HG03039 (cell line): ENCODE data around the gene SLC17A2.
"Not testable (repeated sequence)": the region's sequence is repeated elsewhere in the genome, so short reads cannot be mapped to it uniquely, and the experiment has no call there.

ENCODE experiments used
- ATAC-seq: cut with Tn5 transposase; IDR thresholded peaks from one replicate; pipeline ENCODE4 v1.9.1; 2021; ENCODE audit warnings: mild to moderate bottlenecking, moderate library complexity; ENCODE audit not compliant: unreplicated experiment

The SLC17A2 gene

DNA sequence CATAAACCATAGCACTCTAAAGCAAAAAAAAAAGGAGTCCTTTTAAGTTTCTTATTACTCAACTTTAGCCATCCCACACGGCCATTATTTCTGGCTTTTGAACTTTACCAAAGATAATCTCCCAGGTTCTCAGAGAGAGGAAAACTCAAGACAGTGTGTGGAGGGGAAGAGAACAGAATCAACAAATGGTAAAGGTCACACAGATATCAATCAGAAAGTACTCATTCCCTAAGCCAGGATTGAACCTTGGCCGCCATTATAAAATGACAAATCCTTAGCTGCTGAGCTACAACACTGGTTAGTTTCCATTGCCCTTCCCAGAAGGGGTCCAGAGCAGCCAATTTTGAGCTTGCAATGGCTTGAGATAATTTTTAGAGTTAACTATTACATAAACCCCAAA, 22.0 kb upstream of the SLC17A2 start:
- ATAC-seq = no peak

DNA sequence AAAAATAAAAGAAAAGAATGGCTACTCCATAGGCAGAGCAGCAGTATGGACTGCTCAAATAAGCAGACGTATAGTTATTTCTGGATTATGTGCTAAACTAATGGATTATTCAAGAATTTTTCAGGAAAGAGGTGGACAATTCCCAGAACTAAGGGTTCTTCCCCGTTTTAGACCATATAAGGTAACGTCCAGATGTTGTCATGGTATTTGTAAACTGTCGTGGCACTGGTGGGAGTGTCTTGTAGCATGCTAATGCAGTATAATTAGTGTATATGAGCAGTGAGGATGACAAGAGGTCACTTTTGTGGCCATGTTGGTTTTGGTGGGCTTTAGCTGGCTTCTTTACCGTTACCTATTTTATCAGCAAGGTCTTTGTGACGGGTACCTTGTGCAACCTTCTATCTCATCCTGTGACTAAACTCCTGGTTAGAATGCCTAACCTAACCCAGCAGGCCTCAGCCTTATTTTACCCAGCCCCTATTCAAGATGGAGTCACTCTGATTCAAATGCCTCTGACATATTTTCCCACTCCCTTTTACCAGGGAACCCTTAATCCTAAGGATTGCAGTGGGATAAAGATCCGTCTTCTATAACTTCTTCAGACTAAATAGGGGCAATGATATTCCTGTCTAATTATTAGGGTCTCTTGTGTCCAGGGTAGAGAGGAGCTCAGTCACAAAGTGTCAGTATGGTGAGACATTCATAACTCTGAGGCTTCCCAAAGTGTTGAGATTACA, 21.0 kb upstream of the SLC17A2 start:
- no peak for ATAC-seq

DNA sequence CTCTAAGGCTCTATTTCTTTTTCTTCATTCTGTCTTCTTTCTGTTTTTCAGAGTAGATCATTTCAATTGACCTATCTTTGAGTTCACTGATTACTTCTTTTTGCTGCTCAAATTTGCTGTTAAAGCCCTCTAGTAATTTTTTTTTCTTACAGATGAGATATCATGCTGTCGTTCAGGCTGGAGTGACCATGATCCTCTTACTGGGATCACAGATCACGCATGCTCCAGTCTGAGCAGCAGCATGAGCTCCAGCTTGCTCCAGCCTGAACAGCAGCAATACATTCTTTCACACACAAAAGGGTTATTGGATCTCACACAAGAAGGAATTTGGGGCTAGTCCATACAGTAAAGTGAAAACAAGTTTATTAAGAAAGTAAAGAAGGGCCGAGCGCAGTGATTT, 19.8 kb upstream of the SLC17A2 start:
- ATAC-seq = no peak

DNA sequence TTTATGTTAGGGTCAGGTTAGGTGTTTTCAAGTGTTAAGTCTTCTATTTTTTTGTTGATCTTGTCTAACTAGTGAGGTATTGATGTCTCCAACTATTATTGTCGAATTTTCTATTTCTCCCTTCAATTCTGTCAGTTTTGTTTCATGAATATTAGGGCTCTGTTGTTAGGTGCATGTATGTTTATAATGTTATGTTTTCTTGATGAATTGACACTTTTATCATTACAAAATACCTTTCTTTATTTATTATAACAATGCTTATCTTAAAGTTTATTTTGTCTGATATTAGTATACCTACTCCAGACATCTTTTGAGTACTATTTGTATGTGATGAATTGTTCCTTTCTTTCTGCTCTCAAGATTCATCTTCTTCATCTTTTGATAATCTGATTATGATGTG, 19.2 kb upstream of the SLC17A2 start:
- ATAC-seq = no peak

DNA sequence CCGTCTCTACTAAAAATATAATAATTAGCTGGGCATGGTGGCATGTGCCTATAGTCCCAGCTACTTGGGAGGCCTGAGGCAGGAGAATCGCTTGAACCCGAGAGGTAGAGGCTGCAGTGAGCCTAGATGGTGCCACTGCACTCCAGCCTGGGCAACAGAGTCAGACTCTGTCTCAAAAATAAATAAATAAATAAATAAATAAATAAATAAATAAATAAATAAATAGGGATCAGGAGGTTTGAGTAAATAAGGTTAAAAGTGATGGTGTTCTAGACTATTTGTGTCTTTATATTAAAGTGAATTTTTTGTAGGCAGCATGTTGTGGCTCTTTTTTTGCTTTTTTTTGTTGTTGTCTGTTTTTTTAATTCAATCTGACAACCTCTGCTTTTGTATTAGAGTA, 17.0 kb upstream of the SLC17A2 start:
- not testable (repeated sequence) for ATAC-seq

DNA sequence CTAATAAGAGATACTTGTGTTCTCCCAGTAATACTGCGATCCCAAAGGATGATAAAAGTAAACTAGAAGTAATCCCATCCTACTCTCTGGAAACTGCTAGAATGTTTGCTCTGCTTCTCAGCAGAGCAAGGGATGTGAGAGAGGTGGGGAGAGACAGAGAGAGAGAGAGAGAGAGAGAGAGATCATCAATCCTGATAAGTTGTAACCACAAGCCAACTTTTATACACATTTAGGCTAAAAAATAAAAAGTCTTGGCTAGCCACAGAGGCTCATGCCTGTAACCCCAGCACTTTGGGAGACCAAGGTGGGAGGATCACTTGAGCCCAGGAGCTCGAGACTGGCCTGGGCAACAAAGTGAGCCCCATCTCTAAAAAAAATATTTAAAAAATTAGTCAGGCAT, 16.1 kb upstream of the SLC17A2 start:
- ATAC-seq = no peak

DNA sequence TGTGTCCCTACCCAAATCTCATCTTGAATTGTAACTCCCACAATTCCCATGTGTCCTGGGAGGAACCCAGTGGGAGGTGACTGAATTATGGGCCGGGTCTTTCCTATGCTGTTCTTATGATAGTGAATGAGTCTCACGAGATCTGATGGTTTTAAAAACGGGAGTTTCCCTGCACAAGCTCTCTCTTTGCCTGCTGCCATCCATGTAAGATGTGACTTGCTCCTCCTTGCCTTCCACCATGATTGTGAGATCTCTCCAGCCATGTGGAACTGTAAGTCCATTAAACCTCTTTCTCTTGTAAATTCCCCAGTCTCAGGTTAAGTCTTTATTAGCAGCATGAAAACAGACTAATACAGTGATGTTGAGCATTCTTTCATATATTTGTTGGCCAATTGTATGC, 15.2 kb upstream of the SLC17A2 start:
- ATAC-seq = not testable (repeated sequence)

DNA sequence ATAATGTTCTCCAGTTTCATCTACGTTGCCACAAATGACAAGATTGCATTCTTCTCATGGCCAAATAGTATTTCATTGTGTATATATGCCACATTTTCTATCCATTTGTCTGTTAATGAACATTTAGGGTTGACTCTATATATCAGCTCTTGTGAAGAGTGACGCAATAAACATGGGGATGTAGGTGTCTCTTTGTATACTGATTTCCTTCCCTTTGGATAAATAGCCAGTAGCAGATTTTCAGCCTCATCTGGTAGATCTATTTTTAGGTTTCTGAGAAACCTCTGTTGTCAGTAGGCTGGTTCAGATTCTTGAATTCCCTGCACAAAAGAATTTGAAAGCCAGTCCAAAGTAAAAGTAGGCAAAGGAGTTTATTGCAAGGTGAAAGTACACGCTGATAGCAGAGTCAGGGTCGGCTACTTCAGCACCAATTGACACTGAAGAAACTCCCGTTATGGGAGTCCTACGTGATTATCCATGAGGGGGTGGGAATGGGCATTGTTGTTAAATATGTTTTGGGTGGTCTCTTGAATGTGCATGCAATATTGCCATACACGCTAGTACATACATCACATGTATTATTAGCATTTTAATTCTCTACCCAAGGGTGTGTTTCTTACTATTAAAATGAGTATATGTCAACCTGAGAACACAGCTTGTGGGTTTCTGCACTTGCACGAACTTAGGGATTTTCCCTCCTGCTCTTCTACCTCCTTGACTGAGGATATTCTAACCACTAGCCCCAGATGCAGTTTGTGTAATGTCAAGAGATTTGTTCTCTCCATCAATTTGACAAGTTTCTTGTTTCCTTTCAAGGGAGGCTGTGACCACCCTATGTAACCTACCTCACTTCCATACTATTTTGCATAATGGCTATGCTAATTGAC, 14.4 kb upstream of the SLC17A2 start:
- peak; percentile 93 for ATAC-seq

DNA sequence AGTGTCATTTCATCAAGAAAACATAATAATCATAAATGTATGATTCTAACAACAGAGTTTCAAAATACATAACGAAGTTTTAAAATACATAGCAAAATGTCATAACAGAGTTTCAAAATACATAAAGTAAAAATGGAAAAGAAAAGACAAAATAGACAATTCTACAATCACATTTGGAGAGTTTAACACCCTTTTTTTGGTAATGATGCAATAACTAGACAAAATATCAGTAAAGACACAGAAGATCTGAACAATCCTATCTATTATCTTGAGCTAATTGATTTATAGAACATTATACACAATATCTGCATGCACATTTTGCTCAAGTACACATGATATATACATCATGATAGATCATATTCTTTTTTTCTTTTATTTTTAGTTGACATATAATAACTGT, 13.4 kb upstream of the SLC17A2 start:
- ATAC-seq = no peak

DNA sequence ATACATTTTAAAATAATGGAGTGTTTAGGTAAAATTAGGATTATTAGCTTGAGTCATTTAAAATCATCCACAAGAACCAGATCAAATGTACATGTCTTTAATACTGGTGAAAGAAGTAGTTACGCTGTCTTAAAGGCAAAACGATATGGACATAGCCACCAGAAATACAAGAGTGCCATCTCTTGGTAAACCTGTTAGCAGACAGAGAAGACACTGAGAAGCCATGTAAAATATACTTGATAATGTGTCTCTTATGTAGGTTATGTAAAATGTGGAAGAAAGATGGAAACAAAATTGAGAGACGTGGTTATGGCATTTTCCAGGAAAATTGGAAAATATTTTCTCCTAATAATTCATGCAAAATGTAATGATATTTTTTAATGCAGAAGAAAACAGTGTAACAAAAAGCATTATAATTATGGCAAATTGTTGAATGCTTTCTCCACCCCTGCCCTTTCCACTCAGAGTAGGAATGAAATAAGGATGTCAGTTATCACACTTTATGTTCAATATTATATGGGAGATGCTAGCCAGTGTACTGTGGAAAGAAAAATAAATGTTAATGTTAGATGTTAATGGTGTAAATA, 12.2 kb upstream of the SLC17A2 start:
- ATAC-seq = no peak

DNA sequence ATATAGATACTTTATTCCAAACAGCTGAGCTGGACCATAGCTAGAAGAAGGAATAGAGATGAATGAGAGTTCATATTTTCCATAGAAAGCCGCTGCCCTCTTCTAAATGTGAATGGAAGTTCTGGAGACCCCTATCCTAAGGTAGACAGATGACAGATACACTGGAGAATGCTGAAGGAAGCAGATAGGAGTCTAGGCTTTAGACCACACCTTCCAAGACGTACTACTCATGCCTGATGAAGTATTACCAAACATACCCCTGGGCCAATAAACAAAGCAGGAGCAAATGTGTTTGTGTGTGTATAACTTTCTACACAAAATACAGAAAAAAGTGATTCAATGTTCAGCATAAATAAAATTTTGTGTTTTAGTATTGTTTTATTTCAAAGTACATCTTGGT, 9.1 kb upstream of the SLC17A2 start:
- no peak for ATAC-seq

DNA sequence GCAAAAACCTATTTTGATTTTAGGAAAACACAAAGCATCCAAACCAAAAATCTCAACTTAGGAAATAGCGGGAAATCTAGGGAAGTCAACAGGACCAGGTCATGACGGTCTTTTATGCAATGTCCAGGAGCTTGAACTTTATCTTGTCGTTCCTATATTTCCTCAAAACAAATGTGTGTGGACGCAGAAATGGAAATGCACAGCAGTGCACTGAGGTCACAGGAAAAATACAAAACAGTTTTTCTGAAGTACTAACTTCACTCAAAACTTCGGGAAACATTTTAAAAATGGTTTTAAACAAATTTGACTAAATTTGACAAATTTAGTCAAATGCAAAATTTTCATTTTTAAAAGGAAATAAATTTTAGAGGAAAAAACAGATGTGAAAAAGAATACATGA, 5.5 kb upstream of the SLC17A2 start:
- no peak for ATAC-seq

DNA sequence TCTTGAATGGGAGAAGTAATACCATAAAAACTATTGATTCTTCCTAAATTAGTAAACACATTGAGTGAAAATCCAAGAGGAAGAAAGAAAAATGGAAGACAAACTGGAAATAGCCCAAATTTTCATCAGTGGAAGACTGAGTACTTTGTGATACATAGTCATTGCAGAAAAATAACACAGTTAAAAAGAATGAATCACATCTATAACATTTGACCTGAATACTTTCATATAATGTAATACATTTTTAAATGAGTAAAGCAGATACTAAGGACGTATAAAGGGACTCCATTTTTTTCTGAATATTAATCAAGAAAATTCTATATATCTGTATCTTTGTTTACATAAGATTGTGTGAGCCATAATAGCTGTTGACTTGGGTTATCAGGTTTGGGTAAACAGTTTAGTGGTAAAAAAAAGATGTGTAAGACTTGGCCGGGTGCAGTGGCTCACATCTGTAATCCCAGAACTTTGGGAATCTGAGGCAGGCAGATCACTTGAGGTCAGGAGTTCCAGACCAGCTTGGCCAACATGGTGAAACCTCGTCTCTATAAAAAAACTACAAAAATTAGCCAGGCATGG, 4.3 kb upstream of the SLC17A2 start:
- ATAC-seq = no peak

DNA sequence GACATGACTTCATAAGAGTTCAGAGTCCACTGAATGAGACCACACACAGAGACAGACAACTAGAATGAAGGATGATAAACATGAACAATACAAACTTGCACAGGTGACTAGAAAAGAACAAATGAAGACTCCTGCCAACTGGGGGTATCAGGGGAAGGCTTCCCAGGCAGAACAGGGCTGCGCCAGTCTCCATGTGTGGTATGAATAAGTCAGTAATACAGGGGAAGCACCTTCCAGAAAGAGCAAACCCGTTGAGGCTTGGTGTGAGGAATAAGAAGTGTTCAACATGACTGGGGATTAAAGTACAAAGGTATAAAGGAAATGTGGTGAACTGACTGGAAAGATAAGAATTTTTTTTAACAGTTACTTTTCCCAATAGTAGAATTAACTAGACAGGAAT, 3.7 kb upstream of the SLC17A2 start:
- ATAC-seq = no peak

DNA sequence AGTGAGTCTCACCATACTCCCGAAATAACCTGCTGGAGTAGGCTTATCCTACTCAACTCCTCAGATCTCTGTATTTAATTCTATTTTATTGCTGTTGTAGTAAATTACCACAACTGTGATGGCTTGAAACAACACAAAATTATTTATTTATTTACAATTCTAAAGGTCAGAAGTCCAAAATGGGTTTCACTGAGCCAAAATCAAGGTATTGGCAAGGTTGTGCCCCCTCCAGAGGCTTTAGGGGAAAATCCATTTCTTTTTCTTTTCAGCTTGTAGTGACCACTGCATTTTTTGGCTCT, 869 bp upstream of the SLC17A2 start:
- ATAC-seq = no peak

DNA sequence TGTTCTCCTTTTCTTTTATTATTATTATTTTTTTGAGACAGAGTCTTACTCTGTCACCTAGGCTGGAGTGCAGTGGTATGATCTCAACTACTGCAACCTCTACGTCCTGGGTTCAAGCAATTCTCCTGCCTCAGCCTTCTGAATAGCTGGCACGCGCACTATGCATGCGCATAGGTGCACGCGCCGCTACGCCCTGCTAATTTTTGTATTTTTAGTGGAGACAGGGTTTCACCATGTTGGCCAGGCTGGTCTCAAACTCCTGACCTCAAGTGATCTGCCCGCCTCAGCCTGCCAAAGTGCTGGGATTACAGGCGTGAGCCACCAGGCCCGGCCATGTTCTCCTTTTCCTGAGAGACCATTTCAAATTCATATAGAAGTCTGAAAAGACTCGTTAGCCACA, 706 bp downstream of the SLC17A2 start:
- not testable (repeated sequence) for ATAC-seq

DNA sequence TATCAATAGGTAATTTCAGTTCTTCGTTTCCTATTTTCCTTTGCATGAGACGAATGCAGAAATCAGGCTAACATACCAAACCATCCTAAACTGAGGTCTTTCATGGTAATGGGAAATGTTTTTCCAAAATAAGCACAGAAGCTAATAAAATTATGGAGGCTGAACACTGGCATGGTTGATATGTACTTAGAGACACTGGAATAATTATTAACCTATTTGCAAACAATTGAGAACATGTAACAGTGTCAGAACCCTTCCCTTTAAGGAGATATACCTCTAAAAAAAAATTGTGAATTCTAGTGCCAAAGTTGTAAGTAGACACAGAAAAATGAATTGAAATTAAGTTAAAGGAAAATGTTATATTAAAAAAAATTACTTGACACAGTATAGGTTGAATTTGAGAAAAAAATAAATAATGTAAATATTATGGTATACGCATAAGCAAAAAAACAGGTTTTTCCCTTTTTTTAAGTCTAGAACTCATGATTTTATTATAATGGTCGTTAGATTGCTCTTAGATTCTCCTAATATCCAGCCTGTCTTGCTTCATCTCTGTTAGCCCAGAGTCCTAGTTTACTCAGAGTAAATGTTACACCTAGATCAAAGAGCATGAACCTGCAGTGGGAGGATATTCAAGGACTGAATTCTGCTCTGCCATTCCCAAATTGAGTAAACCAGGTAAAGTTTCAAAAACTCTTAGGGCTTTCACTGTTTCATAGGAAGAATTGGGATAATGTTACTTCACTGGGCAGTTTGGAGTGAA, 1.7 kb downstream of the SLC17A2 start:
- ATAC-seq = no peak

DNA sequence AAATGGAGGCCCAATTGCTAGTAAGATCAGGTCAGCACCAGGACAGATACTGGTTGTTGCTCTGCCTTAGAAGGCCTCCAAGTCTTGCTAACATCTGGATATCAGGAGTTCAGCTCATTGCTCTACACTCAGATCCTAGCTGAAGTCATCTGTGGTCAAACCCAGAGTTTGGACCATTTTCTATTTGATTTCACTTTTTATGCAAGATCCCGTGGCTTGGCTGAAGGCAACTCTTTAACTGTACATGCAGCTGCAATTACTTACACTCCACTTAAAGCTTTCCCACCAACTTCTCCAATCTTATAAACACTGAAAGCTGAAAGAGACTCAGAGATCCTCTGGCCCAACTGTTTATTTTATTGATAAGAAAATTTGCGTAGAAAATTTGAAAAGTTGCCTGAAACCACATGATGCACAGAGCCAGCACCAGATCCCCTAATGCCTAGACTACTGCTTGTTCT, 2.7 kb downstream of the SLC17A2 start:
- no peak for ATAC-seq

DNA sequence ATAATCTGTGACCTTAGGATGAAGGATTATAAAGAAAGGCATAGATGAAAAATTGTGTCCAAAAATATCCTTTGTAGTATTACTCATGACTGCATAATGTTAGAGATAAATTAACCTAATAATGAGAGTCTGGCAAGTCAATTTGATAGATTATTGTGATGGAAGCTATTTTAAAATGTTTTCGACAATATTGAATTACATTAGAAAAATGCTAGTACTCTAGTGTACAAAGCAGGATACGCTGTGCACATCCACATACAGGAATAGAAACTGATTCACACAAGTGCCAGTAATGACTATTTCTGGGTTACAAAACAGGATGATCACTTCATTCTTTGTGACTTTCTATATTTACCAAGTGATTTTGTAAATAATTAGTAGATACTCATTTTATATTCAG, 3.3 kb downstream of the SLC17A2 start:
- ATAC-seq = no peak

DNA sequence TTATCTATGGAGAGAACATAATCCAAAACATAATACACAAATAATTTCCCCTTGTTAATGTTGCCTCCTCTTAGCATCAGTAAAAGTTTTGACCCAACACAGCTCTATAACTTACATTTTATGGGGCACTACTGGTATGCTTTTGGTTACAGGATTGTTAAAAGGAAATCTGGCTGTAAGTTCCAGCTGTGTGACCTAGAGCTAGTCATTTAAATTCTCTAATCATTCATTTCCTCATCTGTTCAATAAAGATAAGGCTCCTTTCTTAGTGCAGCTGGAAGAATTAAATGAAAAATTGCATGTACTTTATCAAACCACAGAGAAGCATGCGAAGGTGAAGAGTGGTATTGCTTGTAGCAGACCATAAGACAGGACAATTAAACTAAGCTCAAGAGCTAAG, 4.6 kb downstream of the SLC17A2 start:
- ATAC-seq = no peak

DNA sequence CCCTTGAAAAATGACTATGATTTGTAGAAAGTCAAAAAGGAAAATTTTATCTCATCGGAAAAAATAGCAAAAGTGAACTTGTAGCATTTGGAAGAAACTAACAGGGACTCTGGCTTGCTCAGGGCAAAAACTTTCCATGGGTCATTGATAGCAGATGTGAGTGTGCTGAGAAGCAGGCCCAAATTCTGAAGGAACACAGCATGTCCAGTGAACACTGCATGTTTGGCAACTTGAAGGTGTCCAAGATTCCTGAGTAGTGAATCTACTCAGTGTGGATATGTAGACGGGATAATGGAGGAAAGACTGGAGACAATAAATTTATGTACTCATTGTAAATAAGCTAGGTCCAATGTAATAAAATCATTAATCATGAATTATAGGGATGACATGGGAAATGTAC, 8.2 kb downstream of the SLC17A2 start:
- no peak for ATAC-seq
